Middle frontal gyrus (tissue), 1 donor: ENCODE measurements around the gene CREB3L1.

Source experiments
- DNase-seq: peaks from one replicate; pipeline ENCODE4 v3.0.0-alpha.2; 2015; ENCODE audit warnings: low spot score; ENCODE audit errors: extremely low spot score

The CREB3L1 gene

DNA sequence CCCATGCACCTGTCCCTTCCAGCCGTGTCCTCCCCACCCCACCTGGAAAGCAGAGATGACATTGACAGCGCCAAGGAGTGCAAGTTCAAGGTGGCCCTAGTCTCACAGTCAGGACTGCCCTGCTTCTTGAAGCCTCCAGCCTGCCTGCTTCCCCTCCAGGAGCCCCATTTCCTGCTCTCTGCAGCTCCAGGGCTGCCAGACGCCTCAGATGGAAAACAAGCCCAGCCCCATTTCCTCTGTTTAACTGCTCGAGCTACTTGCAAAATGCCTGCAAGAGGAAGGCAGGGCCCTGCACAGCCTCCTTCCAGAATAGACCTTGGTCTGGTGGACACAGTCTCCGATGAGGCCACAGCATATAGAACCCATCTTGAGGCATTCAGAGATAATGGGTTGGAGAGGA, 64.8 kb downstream of the CREB3L1 start:
- DNase-seq: no peak

DNA sequence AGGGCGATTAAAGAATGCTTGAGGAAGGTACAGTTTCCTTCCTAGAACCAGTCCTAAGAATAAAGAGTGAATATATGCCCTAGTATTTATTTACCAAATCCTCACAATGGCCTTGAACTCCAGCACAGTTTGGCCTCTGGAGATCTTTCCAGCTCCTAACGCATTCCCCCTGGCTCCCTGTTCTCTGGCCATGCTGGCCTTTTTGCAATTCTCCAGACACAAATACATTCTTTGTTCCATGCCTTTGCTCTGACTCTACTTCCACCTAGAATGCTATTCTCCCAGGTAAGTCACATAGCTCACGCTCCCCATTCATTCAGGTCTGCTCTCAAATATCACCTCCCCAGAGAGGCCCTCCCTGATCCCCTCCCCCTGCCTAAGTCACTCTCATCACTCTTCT, 66.1 kb downstream of the CREB3L1 start:
- no peak for DNase-seq

DNA sequence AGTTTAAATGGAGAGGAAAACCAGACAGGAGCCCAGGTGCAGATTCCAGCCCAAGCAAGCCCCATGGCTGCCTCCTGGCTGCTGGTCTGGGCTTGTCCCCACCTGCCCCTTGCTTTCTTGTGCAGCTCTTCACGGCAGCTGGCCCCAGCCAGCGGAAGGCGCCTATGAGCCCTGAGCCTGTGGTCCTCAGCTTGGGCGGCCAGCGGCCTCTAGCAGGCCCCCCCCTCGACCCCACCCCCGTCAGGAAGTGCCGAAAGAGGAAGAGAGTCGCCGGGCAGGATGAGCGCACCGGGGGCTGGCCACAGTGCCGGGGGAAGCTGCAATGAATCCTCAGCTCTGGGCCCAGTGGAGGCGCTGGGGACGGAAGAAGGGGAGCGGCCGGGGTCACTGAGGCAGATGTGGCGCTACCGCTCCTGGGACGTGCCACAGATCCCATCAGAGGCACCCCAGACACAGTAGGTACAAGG, 67.7 kb downstream of the CREB3L1 start:
- no peak for DNase-seq

DNA sequence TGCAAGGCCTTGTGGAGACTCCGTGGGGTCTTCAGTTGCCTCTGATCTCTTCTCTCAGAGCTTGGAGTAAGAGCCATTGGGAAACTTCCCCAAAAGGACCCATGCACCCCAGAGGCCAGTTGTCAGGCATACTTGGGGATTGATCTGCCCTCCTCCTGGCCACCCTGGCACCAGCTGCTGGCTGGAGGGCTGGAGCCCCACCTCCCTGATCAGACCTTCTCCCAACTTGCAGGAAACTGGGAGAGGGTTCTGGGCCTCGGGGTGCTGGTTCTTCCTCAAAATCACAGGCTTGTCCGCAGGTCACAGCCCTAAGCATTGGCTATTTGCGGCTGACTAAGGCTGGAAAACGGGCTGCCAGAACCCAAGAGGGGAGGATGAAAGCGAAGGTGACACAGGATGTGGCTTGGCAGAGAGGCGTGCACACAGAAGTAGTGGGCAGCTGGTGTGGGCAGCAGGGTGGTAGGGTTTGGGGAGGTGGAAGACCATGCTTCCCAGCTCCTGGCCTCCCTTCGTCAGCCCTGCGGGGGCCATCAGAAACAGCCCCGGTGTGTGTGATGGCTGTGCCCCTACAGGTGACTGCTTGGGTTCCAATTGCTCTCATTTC, 68.5 kb downstream of the CREB3L1 start:
- no peak for DNase-seq

DNA sequence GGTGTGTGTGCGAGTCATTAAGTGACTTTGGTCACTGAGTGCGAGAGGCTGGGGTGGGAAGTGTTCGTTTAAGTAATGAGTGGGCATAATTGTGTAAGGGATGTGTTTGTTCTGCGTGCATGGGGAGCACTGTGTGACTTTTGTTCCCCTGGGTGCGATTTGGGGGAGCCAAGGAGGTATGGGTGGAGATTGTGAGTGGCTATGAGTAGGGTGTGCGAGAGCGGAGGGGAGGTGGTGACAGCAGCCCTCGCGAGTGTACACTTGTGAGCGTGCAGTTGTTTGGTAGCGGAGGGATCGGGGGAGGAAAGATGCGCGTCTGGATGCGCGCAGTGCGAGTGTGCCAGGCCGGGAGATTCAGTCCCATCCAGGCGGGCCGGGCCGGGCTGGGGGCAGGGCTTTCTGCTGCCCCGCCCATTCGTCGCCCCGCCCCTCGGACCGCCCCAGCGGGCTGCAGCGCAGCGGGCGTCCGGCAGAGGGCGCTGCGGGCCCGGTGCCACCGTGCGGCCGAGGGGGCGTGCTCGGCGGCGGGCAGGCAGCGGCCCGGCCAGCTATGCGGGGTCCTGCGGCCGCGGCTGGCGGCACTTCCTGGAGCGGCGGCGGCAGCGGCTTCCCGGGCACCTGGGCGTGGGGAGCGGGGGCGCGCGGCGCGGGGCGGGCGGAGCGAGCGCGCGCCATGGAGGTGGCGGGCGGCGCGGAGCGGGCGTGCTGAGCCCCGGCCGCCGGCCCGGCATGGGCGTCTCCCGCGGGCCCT, 69.6 kb downstream of the CREB3L1 start, which contains the start of gene DGKZ:
Gene DGKZ (plus strand): TSS at position 578 of the 751 bp plus-strand sequence. CDS start 197 bp downstream, outside the sequence.
- DNase-seq: peak; percentile 81

DNA sequence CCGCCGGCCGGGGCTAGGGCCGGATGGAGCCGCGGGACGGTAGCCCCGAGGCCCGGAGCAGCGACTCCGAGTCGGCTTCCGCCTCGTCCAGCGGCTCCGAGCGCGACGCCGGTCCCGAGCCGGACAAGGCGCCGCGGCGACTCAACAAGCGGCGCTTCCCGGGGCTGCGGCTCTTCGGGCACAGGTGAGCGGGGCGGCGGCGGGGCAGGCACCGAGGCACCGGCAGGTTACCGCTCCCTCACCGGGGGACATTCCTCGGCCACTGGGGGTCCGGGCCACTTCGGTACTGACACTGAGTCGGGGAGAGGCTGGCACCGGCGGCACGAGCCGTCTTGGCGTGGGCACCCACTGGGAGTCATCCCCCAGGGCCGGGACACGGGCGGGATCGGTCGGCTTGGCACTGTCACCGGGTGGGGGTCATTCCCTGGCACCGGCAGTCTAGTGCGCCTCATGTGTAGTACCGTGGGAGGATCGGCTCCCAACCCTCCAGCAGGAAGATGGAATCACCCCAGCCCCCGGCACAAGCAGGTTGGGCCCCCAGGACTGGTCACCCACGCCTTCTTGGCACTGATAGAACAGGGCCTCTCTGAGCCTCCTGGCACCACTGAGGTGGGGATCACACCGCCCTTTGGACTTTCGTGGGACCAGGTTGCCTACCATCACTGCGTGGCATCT, 70.3 kb downstream of the CREB3L1 start:
- DNase-seq: no peak

DNA sequence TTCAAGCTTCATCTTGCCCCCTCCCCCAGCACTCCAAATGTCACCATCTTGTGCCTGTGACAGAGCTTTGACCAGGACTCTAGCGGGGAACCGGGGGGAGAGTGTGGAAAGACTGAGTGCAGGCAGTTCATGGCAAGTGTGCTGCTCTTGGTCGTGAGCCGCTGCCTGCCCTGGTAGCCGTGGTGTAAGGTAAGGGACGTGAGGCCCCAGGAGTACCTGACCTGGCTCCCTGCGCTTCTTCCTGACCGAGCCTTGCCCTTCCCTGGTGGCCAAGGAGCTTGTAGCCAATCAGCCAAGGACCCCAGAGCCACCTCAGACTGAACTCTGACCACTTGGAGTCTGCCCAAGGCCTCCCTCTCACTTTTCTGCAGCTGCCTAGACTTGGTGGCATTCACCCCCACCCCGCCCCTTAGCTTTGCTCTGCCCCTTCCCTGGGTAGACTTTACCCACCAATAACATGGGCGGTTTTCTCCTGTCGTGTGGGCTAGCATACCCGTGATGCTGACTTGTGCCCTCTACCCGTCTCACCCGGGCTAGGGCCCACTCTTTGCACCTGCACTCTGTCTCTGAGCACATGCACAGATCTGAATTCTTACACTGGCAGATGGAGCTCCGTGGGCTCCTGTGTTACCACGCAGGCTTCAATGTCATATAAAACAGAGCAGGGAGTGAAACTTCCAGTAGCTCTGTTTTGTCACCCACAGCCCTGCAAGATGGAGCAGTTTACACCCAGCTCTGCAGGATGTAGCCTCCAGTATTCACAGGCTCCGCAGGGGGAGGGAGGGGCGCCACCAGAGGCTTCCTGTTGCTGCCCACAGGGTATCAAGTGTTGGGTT, 71.3 kb downstream of the CREB3L1 start:
- DNase-seq: no peak

DNA sequence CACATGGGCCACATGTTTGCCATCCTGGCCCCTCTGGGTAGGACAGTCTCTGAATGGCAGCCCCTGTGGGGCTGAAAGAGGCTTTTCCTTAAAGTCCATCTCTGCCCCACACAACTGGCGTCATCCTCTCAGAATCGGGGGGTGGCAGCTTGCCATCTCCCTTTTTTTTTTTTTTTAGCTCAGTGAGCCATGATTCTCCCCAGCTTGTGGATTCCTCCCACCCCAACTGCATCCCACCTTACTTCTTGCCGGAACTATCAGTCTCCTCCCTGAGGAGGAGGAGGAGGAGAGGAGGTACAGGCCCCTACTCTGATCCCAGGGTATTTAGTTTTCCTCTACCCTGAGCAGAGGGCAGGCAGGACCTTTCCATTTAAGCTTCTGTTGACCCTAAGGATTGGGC, 73.2 kb downstream of the CREB3L1 start:
- peak; percentile 30 for DNase-seq

DNA sequence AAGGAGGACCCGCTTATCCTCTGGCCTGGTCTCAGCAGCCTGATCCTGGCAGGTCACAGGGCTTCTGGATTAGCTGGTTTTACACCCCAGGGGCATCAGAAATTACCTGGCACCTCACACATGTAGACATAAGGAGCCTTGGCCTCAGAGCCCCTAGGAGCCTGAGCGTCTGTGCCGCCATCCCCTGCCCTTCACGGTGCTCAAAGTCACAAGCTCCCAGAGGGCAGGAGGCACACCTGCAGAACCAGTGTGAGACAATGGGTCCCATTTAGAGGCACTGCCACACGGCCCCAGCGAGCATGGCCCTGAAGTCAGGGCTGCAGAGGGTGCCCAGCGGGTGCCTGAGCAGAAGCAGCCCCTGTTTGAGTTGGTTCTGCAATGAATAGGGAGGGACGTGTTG, 73.7 kb downstream of the CREB3L1 start:
- no peak for DNase-seq

DNA sequence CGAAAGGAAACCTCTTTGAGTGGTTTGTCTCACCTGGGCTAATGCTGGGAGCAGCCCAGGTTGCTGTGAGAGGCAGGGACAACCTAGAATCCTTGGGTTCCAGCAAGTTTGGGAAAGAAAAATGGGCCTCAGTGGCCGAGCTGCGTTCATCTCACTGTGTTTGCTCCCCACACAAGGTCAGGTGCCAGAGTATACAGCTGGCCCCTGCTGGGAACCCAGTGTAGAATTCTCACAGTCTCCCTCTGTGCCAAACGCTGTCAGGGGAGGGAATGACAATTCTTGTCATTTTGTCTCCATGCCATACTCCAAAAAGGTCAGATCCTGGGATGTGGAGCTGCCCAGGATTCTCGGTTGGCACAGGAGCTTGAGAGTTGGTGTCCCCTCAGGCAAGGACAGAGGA, 74.1 kb downstream of the CREB3L1 start:
- DNase-seq: no peak

DNA sequence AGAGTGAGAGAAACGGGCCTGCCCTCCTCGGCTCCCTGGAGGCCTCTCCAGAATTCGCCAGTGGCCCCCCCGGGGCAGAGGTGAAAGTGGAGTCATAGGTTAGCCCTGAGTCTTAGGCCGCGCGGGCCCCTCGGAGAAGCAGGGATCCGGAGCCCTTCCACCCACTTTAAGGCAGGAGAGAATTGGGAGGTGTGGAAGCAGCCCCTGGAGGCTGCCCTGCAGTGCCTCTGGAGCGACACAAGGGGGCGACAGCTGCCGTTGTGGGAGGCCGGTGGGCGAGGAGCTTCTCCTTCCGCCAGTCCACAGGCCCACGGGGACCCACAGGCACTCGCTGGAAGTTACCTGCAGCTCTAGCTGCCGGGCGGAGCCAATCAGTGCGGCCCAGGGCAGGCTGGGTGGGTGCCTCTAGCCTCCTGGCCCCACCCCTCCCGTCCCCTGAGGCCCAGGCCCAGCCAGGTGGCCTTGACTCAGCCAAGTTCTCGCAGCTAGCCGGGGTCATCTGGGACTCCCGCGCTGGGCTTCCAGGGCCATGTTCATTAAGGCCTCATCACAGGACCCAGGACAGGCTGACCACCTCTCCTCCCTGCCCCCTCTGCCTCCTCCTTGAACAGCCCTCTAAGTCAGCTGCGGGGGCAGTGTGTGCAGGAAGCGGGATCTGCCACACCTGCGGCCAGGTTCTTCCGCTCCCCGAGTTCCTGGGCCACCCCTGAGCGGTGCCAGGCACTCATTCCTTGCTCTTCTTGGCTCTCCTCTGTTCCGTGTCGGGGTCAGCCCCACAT, 74.8 kb downstream of the CREB3L1 start:
- DNase-seq: no peak

DNA sequence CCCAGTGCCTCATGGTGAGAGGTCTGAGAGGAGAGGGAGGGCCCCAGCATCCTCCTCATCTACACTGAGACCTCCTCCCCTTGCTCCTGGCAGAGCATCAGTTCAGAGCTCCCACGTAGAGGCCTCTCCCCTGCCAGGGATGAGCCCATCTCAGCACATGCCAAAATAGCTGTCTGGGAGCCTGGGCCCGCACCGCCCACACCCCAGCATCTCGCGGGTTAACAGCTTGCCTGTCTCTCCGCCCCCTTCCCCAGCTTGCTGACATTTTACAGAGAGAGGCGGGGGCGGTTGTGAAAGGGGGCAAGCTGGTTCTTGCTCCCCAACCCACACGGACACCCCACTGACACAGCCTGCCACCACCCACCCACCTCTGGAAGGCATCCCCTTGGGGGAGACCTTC, 76.2 kb downstream of the CREB3L1 start:
- peak; percentile 32 for DNase-seq

DNA sequence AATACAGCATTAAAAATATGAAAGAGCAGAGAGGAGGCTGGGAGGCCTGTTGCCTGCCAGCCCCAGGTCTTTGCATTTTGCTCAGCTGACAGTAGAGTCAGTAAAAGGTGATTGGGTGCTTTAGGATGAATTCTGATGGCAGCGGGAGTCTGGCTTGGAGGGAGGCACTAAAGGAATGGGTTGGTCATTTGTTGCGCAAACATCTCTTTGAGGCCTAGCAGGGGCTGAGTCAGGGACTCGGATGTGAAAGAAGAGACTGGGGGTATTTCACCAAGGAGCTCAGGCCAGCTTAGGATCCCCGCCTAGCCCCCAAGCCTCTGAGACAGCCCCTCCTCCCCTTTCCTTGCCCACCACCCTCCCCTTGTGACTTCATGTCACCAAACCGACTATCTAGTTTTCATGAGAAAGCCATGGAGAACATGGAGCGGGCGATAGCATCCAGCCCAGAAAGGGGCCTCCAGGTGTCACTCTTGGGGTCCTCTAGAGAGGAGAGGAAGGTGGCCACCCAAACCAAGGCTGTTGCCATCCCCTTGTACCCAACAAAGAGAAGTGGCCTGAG, 79.5 kb downstream of the CREB3L1 start:
- DNase-seq: no peak

DNA sequence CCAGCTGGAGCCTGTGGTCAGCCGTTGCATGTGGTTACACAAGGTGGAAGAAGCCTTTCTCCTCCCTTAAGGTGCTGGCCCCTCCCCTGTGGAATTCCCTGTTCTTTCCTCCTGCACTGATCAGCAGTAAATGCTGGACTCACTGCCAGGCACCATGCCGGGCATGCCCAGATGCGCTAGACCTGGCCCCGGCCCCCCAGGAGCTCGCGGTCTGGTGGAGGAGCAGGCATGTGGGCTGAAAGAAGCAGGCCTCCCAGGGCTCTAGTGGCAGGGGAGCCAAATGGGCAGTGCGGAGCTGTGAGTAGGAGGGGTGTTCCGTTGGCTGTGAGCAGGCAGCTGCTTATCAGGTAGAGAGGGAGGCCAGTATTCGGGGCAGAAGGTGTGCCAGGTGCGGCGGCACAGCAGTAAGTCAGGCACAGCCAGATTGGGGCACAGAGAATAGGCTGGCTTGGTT, 80.0 kb downstream of the CREB3L1 start:
- DNase-seq: no peak

DNA sequence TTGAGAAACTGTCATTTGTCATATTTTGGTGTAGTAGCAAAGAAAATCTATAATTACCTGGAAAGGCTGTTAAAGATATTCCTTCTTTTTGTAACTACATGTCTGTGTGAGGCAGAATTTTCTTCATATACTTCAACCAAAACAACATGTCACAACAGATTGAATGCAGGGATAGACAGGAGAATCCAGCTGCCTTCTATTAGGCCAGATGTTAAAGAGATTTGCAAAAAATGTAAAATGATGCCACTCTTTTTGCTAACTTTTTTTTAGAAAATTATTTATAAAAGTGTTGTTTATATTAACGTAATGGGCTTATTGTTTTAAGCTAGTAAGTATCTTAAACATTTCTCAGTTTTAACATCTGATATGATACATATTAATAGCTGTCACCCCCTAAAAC, 82.5 kb downstream of the CREB3L1 start:
- DNase-seq: no peak

DNA sequence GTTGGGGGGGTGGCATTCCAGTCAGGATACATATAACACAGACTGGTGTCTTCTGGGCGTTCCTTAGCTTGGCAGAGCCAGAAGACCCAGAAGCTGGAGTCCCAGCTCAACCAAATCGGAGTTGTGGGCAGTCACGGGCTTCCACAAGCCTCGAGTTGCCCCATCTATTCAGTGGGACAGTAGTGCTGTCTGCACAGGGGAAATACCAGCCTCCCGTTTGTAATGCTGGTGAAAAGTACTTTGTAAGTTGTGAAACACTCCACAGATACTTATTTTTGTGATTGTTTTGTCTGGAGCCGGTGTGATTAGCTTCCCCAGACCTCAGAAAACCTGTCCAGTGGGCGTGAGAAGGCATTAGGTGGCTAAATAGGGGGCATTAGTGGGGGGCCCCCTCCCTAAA, 83.4 kb downstream of the CREB3L1 start:
- DNase-seq: no peak

DNA sequence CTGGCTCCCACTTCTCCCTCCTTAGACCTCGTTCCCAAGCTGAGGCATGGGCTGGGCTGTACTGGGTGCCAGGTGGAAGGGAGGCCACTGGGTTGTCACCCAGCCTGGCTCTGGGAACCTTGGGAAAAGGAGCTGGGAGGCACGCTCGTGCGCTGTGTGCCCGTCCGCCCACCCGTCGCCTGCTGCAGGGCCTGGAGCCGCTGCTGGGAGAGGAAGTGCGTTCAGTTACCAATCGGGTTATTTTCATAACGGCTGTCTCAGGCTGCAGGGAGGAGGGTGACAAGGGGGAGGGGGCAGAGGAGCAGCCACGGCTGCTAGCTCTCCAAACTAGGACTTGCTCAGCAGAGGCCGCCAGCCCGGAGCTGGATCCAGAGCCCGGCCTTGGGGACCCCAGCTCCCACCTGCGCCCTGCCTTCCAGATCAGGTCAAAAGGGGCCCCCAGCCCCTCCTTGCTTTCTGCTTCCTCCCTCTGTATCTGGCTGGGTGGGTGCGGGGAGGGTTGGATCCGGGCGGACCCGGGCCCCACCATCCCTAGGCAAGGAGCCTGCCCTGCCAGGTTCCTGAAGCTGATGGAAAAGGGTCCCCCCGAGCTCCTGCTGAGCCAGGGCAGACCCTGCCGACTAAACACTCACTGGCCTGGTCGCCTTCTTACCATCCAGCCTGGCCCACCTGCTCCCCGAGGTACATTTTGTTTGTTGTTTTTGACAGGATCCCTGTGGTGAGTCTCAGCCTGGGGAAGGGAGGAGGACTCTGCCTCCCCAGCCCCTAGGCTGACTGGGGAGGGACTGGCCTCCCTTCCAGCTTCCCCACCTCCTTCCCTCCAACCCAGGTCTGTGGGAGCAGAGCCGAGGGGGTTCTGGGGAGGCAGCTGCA, 84.1 kb downstream of the CREB3L1 start:
- DNase-seq: peak; percentile 56

DNA sequence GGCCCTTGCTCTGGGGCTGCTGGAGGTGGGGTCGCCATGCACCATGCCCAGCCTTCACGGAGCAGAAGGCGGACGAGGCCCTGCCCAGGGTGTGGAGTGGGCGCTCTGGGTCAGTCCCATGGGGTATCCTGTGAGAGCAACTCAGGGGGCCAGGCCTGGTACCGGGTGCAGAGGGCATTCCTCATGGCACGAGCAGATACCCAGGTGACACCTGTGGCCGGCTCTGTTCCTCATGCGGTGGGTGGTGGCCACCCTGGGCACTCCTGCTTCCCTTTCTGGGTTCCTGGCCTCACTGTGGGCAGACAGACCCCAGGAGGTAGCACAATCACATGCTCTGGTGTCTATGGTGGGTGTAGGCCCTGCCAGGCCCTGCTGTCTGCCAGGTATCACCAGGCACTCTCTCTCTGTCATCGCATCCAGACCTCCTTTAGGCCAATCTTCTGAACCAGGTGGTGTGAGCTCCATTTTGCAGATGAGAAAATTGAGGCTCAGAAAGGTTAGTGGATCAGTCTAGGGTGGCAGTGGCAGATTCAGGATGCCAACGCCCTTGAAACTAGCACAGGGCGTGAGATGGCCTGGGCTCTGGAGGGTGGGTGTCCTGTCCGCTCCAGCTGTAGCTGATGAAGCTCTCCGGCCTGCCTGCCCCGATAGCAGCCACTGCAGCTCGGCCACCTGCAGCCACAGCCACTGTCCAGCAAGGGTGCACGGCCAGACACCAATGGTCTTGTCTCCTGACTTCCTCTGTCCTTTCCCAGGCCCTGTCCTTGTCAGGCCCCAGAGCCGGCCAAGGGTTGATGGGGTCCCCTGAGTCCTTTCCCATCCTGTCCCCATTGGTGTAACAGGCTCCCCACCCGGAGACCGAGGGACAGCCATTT, 84.9 kb downstream of the CREB3L1 start:
- no peak for DNase-seq
